OCI-LY3 (cell line): ENCODE results near the gene FSTL4.

Experiments
- H2AFZ ChIP-seq: fragments of 200-600, 300-600 bp; shearing (Covaris generic); 2 replicates; pipeline ENCODE4 v1.6.0; 2014; ENCODE audit warnings: antibody characterized with exemption, low read depth, low read length
- H3K27ac ChIP-seq: fragments of 200-600, 300-600 bp; sonication (generic); 2 replicates; pipeline ENCODE4 v1.5.1; 2014; ENCODE audit warnings: mild to moderate bottlenecking, low read length, moderate library complexity, mixed read lengths
- H3K27me3 ChIP-seq: fragments of 200-600, 300-600 bp; sonication (generic); 2 replicates; pipeline ENCODE4 v1.6.1; 2014; ENCODE audit warnings: low read depth, low read length, mixed read lengths
- H3K36me3 ChIP-seq: fragments of 200-600, 300-600 bp; sonication (generic); replicated peaks from 2 replicates; pipeline ENCODE3; 2014; ENCODE audit warnings: low read depth, low read length, mixed read lengths
- H3K4me1 ChIP-seq: fragments of 300-600, 200-600 bp; sonication (generic); 2 replicates; pipeline ENCODE4 v1.6.1; 2014; ENCODE audit warnings: low read length, mixed read lengths
- H3K4me2 ChIP-seq: fragments of 200-600, 300-600 bp; sonication (generic); 2 replicates; pipeline ENCODE4 v1.6.1; 2014; ENCODE audit warnings: low read length, mixed read lengths
- H3K4me3 ChIP-seq: fragments of 300-600, 200-600 bp; sonication (generic); 2 replicates; pipeline ENCODE4 v1.5.1; 2014; ENCODE audit warnings: antibody characterized with exemption, mild to moderate bottlenecking, low read length, moderate library complexity
- H3K79me2 ChIP-seq: fragments of 300-600, 200-600 bp; shearing (Covaris generic); 2 replicates; pipeline ENCODE4 v1.6.1; 2014; ENCODE audit warnings: mild to moderate bottlenecking, low read length, mixed read lengths
- H3K9ac ChIP-seq: fragments of 300-600, 200-600 bp; shearing (Covaris generic); 2 replicates; pipeline ENCODE4 v1.6.0; 2014; ENCODE audit warnings: mild to moderate bottlenecking, low read length, moderate library complexity
- H3K9me3 ChIP-seq: fragments of 200-600, 300-600 bp; shearing (Covaris generic); 2 replicates; pipeline ENCODE4 v1.6.1; 2014; ENCODE audit warnings: low read length, mixed read lengths; ENCODE audit not compliant: insufficient read depth
- H4K20me1 ChIP-seq: fragments of 200-600, 300-600 bp; sonication (generic); 2 replicates; pipeline ENCODE4 v1.6.1; 2016; ENCODE audit warnings: low read length, mixed read lengths; ENCODE audit not compliant: insufficient read depth
- EZH2phosphoT487 ChIP-seq: fragments of 200-600 bp; shearing (Covaris generic); IDR thresholded peaks from 2 replicates; pipeline ENCODE4 v1.6.1; 2018; ENCODE audit warnings: antibody characterized with exemption, mixed run types, low read depth
- TF ChIP-seq, protein P1 (sequence below): fragments of 200-600, 300-600 bp; sonication (generic); IDR thresholded peaks from 2 replicates; pipeline ENCODE4 v1.5.1; 2014; ENCODE audit warnings: antibody characterized with exemption, low read length, low read depth

FSTL4 gene

DNA sequence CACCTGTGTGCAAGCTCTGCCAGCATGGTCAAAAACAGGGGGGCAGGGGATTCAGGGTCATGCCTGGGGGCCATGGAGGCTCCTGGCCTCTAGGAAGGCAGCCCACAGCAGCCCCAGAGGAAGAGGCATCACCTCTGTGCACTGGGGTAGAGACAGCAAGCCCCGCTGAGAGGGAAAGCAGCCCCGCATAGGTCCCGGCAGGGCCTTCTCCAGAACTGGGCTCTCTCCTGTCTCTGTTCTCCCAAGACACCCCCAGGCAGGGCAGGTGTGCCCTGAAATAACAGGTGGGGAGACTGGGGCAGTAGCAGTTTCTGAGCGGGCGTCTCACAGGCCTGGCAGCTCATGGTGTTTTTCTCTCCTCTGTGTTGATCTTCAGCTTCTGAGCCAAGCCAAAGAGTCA lies 281.4 kb downstream of the FSTL4 start:
- Histone ChIP-seq H3K9ac (no peak overlapping the region), H4K20me1 (no peaks in the 10 kb centered on the region), H3K4me2 (no peak overlapping the region), H3K4me3 (no peak overlapping the region), H3K27ac (no peak overlapping the region), H3K9me3 (no peaks in the 10 kb centered on the region), H2AFZ (no peak overlapping the region), H3K4me1 (no peaks in the 10 kb centered on the region), H3K27me3 (no peaks in the 10 kb centered on the region), H3K36me3 (no peaks in the 10 kb centered on the region), H3K79me2 (no peaks in the 10 kb centered on the region)
- TF ChIP-seq, protein P1, sequence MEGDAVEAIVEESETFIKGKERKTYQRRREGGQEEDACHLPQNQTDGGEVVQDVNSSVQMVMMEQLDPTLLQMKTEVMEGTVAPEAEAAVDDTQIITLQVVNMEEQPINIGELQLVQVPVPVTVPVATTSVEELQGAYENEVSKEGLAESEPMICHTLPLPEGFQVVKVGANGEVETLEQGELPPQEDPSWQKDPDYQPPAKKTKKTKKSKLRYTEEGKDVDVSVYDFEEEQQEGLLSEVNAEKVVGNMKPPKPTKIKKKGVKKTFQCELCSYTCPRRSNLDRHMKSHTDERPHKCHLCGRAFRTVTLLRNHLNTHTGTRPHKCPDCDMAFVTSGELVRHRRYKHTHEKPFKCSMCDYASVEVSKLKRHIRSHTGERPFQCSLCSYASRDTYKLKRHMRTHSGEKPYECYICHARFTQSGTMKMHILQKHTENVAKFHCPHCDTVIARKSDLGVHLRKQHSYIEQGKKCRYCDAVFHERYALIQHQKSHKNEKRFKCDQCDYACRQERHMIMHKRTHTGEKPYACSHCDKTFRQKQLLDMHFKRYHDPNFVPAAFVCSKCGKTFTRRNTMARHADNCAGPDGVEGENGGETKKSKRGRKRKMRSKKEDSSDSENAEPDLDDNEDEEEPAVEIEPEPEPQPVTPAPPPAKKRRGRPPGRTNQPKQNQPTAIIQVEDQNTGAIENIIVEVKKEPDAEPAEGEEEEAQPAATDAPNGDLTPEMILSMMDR, result no peak
- no peak for TF ChIP-seq EZH2phosphoT487

DNA sequence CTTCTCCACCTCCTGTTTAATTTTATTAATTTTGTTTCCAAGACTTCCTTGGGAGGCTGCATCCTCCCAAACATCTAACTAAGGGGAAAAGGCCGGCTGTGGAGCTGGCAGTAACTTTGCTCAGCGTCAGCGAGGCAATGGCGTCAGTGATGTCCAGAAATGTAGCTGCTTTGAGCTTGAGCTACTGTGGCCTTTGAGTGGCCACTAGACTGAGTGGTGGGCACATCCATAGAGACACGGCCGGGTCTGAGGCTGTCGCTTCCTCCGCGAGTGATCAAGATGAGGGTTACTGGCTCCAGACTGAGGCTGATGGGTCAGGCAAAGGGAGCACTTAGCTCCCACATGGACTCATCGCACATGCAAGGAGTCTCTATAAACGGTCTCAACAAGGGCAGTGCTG lies 283.5 kb downstream of the FSTL4 start:
- TF ChIP-seq, protein P1, result no peak
- no peak for TF ChIP-seq EZH2phosphoT487

DNA sequence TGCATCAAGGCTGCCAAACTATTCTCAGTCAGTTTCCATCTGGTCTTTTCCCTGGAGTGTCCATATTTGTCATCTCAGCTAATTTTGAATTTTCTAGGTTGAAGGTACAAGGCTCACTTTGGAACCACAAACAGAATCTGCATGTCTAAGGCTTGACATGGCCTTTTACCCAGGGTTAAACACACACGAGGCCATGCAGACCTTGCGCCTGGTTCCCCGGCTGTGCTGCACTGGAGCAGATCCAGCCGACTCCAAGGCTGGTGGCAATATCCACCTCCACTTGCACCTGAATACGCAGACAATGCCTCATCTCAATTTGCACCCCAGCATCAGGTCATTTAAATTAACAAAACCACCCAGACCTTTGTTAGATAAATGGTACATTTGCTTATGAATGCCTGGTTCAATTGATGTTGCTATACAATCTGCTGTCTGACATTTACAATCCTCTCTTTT lies 284.4 kb downstream of the FSTL4 start:
- H3K79me2 ChIP-seq, result no peaks in the 10 kb centered on the region
- no peaks in the 10 kb centered on the region for H3K4me1 ChIP-seq
- no peak overlapping the region for H3K4me2 ChIP-seq
- TF ChIP-seq, protein P1, result no peak
- TF ChIP-seq EZH2phosphoT487, result no peak
- no peaks in the 10 kb centered on the region for H4K20me1 ChIP-seq
- no peak overlapping the region for H3K27ac ChIP-seq
- no peaks in the 10 kb centered on the region for H3K36me3 ChIP-seq
- no peak overlapping the region for H3K4me3 ChIP-seq
- no peak overlapping the region for H3K9ac ChIP-seq
- H3K9me3 ChIP-seq, result no peaks in the 10 kb centered on the region
- H2AFZ ChIP-seq, result no peak overlapping the region
- no peaks in the 10 kb centered on the region for H3K27me3 ChIP-seq

More for the DNA sequence above, 283.5 kb downstream of the FSTL4 start:
- H3K27ac ChIP-seq, result no peak overlapping the region
- H3K4me2 ChIP-seq, result no peak overlapping the region
- no peak overlapping the region for H3K4me3 ChIP-seq
- no peaks in the 10 kb centered on the region for H3K27me3 ChIP-seq
- no peaks in the 10 kb centered on the region for H4K20me1 ChIP-seq
- no peak overlapping the region for H2AFZ ChIP-seq
- no peaks in the 10 kb centered on the region for H3K79me2 ChIP-seq
- no peak overlapping the region for H3K9ac ChIP-seq
- H3K4me1 ChIP-seq, result no peaks in the 10 kb centered on the region
- no peaks in the 10 kb centered on the region for H3K36me3 ChIP-seq
- H3K9me3 ChIP-seq, result no peaks in the 10 kb centered on the region

DNA sequence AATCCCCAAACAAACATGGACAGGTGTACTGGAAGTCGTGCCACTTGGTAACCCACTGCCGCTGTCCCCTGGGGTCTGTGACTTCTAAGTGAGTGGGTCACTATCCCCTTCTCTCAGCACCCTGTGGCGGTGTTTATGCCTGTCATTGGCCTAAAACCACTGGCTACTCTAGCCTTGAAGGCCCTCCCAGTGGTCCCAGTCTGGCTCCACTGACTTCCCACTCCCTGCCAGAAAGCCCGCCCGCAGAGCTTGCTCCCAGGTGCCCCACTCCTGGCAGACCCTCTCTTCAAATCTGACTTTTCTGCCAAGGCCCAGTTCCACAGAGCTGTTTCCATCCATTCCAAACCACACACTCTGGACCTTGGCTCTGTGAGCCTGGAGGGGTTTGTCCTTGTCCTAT lies 286.0 kb downstream of the FSTL4 start:
- no peaks in the 10 kb centered on the region for H3K27me3 ChIP-seq
- H4K20me1 ChIP-seq, result no peaks in the 10 kb centered on the region
- H3K4me3 ChIP-seq, result no peak overlapping the region
- no peaks in the 10 kb centered on the region for H3K9me3 ChIP-seq
- no peak overlapping the region for H3K9ac ChIP-seq
- no peaks in the 10 kb centered on the region for H3K36me3 ChIP-seq
- no peak for TF ChIP-seq EZH2phosphoT487
- TF ChIP-seq, protein P1, result no peak
- no peak overlapping the region for H3K4me2 ChIP-seq
- H2AFZ ChIP-seq, result no peak overlapping the region
- no peaks in the 10 kb centered on the region for H3K79me2 ChIP-seq
- H3K4me1 ChIP-seq, result peaks cover 15% of the 10 kb centered on the region
- H3K27ac ChIP-seq, result no peak overlapping the region
